GM10847 (cell line): Measurements from ENCODE around the gene FGD3.

Experiments
- POLR2A ChIP-seq: IDR thresholded peaks from 2 replicates; pipeline ENCODE4 v1.6.1; 2011; ENCODE audit not compliant: insufficient read length; ENCODE audit errors: extremely low read depth

The FGD3 gene

GRCh38 chr9:93041108-93041802, 93.9 kb downstream of the FGD3 start:
- TF ChIP-seq POLR2A: no peak

DNA sequence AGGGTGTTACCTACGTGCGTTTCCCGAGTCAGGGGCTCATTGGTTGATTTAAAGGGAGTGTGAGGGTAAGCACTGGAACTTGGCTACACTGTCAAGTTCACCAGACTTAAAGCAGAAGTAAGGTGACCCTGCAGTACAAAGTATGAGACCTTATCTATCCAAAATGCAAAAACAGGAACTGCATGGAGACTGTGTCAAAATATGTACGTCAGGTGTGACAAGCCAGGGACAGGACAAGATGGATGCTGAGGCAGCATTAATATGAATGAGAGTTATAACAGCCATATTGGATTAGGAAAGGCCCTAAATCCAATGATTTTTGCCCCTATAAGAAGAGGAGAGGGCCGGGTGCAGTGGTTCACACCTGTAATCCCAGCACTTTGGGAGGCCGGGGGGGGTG, 95.8 kb downstream of the FGD3 start:
- TF ChIP-seq POLR2A: no peak

DNA sequence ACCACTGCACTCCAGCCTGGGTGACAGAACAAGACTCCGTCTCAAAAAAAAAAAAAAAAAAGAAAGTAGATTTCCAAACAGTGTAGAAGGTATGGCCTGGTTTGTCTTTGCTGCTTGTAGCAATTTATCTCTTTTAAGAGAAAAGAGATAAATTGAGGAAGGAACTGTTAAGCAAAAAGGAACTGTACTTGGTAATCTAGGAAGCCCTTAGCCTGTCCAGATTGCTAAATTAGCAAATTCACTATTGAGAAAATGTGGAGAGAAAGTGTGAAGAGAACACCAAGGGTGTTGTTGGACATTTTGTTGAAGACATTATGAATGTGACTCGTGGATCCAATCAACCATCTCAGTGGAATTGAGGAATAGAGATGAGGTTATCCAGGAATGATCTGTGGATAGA, 98.2 kb downstream of the FGD3 start:
- no peak for TF ChIP-seq POLR2A

GRCh38 chr9:93048566-93049448, 101.5 kb downstream of the FGD3 start:
- no peak for TF ChIP-seq POLR2A

DNA sequence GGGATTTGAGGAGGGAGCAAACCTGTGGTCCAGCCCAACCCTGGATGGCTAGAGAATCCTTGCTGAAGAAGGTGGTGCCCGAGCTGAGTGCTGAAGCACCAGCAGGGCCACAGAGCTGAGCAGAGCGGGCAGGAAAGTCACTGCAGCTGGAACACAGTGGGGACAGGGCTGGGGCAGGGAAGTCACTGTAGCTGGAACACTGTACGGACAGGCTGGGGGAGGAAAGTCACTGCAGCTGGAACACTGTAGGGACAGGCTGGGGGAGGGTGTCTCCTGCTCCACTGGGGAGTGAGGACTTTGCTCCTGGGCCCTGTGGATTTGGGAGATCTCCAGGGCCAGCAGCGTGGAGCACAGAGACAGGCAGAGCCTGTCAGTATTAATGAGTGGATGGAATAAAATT, 102.2 kb downstream of the FGD3 start:
- no peak for TF ChIP-seq POLR2A

DNA sequence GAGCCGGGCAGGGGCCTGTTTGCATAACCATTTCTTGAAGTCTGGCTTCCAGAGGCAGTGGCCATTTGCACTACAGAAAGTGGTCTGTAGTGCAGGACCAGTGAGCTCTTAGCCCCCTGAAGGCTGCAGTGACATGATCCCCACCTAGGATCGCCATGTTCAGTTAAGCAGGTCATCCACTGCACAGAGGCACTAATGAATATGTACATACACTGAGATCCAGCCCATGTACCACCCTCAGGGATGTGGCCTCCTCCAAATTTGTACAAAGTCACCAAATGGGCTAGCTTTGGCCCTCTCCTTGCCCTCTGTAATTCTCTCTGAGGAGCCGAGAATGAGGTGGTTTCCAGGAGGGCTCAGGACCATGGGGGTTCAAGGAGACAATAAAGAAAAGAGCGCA, 102.9 kb downstream of the FGD3 start:
- no peak for TF ChIP-seq POLR2A

DNA sequence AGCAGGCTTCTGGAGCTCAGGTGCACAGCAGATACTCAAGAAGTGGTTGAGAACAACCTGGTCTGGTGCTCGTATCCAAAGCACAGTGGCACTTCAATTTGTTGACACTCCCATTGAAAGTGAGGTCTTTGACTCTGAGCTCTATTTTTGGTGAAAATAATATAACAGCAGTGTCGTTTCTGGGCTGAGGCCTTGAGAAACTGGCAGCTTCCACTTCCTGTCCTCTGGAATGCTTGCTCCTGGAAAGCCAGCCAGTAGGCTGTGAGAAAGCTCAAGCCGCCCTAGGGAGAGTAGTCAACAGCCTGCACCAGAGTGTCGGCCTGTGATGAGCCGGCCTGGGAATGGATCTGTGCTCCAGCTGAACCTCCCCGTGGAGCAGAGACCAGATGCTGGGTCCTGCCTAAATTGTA, 104.4 kb downstream of the FGD3 start:
- TF ChIP-seq POLR2A: no peak

DNA sequence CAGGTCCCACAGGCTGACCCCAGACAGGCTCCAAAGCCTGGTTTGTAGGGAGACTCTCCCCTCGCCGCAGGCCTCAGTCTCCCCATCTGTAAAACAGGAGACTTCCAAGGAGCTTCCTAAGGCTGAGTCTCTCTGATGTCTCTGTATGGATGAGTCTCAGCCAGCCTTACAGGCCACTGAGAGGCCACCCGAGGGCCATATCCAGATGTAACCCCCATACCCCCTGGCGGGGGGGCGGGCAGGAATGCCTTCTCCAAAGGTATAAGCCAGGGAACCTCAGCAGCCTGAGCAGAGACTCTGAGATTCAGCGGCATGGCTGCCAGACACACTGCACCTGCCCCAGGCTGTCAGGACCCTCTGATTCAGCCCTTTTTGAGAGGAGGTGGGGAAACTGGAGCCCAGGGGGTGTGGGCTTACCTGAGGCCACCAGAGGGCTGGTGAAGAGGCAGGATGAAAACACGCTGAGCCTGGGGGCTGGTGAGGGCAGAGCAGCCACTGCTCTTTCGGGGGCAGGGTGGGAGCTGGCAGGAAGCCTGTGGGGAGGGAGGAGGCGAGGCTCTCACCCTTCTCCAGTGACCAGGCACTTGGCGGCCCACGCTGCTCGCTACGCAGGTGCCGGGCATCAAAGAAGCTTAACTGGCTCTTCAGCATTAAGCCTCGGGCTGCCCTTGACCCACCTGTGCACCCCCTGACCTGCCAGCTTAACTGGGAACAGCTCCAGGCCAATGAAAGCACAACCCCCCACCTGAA, 105.6 kb downstream of the FGD3 start:
- no peak for TF ChIP-seq POLR2A

- no peak for TF ChIP-seq POLR2A
Observed at GRCh38 chr9:93053781-93054331, 106.5 kb downstream of the FGD3 start.

DNA sequence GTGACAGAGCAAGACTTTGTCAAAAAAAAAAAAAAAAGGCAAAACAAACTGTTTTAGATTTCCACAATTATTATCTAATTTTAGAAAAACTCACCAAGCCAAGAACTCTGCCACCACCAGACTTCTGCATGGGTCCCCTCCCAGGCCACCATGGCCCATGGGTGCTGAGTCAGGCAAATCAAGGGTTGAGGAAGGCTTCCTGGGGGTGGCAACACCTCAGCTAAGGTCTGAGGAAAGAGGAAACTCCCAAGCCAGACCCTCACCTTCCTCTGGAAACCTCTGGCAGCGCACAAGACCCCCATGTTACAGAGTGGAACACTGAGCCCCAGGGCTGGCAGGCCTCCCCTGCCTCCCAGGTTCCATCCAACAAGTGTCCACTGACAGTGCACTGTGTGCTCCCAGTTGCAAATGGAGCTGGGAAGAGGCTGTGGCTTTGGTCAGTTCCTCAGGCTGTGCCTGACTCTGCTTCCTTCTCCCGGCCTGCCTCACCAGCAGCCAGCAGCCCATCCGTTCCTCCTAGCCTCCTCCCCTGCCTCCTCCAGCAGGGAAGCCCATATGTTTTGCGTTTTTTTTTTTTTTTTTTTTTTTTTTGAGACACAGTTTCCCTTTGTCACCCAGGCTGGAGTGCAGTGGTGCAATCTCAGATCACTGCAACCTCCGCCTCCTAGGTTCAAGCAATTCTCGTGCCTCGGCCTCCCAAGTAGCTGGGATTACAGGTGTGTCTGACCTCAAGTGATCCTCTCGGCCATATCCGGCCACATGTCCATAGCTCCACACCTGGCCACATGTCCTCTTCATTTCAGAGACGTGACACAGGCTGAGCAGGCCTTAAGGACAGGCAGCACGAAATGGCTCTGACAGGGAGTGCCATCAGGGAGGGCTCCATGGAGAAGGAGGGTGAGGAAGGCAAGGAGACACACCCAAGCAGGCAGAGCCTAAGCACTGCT, 107.7 kb downstream of the FGD3 start:
- TF ChIP-seq POLR2A: no peak

- no peak for TF ChIP-seq POLR2A
Observed at GRCh38 chr9:93057042-93057702, 109.8 kb downstream of the FGD3 start.

DNA sequence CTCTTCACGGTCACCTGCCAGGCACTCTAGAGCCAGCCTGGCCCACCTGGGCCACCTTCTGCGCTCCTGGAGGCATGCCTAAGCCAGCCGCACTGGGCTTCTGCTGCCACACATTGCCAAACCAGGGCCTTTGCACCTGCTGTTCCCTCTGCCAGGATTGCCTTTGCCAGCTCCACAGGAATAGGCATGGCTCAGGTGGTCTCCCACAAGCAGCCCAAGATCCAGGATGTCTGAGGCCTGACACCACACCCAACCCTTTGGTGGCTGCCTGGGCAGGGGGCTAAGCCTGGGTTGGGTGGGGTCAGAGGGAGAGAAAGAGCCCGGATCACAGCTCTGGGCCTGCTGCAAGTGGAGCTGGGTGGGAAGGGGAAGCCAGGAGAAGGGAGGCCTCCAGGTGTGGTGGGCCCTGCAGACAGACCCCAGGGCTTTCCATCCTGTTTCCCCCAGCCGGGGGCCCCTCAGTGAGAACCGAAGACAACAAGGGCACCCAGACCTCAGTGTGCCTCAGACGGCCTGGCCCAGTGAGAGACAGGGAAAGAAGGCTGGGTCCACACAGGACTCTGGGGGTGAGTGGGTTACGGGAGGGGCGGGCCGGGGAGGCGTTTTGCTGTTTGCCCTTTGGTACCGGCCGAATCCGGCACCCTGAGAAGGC, 110.5 kb downstream of the FGD3 start:
- no peak for TF ChIP-seq POLR2A

DNA sequence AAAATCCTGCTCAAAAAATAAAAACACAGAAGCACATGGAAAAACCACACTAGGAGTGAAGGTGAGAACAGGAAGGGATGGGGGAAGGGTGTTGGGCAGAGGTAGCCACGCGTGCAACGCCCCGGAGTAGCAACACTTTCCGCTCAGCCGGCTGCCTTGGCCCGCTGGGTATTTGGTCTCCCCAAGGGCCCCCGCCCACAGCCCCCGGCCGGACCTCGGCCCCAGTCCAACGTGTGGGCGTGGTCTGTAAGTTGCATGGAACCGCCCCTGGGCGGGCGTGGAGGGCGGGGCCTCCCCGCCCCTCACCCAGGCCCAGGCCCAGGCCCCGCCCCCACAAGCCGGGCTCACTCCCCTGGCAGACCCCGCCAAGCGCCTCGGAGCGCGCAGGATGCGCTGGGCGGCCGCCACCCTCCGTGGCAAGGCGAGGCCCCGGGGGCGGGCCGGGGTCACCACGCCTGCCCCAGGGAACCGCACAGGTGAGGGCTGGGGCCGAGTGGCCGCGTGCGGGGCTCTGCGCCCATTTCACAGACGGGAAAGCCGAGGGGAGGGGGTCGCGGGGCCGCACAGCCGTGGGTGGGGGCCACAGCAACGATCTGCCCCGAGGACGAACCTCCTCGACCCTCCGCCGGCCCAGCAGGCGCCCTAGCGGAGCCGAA, 111.2 kb downstream of the FGD3 start, which contains the start of gene SUSD3:
TSS of gene SUSD3 (plus strand) at position 347 of the 656 bp plus-strand sequence. CDS start at position 389, 42 bp downstream.
- TF ChIP-seq POLR2A: peak; percentile 72
